C4-2B (cell line): Measurements from ENCODE around the gene GRN.
"Not testable (repeated sequence)": the region's sequence is repeated elsewhere in the genome, so short reads cannot be mapped to it uniquely, and the experiment has no call there.

Experiments
- ZFX ChIP-seq: fragments of 450-650 bp; IDR thresholded peaks from 2 replicates; pipeline ENCODE4 v1.6.1; 2017
- TF ChIP-seq, protein P1 (sequence below): fragments of 450-650 bp; conservative IDR thresholded peaks from 2 replicates; pipeline ENCODE4 v1.5.1; 2017; ENCODE audit warnings: mild to moderate bottlenecking

DNA sequence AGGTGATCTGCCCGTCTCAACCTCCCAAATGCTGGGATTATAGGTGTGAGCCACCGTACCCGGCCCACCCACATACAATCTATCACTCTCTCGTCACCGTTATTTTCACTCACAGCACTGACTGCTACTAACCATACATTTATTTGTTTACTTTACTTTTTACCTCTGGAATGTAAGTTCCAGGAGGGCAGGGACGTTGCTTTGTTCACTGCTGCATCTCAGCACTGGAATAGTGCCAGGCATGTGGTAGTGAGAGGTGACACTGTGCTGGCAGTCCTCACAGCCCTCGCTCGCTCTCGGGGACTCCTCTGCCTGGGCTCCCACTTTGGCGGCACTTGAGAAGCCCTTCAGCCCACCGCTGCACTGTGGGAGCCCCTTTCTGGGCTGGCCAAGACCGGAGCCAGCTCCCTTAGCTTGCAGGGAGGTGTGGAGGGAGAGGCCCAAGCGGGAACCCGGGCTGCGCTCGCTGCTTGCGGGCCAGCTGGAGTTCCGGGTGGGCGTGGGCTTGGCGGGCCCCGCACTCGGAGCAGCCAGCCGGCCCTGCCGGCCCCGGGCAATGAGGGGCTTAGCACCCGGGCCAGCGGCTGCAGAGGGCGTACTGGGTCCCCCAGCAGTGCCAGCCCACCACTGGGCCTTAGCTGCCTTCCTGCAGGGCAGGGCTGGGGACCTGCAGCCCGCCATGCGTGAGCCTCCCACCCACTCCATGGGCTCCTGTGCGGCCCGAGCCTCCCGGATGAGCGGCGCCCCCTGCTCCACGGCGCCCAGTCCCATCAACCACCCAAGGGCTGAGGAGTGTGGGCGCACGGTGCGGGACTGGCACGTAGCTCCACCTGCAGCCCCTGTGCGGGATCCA, 23.5 kb downstream of the GRN start:
- TF ChIP-seq, protein P1, sequence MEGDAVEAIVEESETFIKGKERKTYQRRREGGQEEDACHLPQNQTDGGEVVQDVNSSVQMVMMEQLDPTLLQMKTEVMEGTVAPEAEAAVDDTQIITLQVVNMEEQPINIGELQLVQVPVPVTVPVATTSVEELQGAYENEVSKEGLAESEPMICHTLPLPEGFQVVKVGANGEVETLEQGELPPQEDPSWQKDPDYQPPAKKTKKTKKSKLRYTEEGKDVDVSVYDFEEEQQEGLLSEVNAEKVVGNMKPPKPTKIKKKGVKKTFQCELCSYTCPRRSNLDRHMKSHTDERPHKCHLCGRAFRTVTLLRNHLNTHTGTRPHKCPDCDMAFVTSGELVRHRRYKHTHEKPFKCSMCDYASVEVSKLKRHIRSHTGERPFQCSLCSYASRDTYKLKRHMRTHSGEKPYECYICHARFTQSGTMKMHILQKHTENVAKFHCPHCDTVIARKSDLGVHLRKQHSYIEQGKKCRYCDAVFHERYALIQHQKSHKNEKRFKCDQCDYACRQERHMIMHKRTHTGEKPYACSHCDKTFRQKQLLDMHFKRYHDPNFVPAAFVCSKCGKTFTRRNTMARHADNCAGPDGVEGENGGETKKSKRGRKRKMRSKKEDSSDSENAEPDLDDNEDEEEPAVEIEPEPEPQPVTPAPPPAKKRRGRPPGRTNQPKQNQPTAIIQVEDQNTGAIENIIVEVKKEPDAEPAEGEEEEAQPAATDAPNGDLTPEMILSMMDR, result not testable (repeated sequence)
- TF ChIP-seq ZFX, result not testable (repeated sequence)
